ENCODE results near the gene ASB12.

DNA sequence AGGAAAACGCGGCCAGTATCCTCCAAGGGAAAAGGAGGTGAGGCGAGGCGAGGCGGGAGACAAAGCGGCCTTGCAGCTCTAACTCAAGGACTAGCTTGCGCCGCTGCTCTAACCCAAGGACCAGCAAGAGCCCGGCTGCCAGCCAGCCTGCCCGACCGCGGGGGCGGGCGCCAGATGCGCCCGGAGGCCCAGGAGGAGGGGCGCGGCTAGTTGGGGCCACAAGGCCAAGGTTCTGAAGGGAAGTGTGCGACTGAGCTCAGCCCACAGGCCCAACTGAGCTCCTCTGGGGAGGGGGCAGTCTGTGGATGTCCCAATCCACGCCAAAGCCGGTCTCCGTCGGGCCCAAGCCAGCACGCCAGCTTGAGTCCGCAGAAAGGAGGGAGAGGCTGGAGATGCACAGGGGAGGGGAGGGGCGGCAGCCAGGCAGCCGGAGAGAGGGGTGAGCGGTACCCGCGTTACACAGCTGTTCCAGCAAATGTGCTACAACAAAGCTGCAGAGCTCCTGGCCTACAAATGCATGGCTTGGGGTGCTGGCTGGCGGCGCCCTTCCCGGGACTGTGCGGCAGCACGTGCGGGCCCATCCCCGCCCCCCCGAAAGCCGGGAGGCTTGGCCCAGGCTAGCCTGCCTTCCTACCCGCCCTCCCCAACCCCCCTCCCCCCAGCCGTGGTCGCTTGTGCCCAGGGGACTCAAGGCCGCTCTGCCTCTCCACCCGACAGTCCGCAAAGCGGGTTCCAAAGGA is 25.5 kb downstream of the ASB12 start:
- TF ChIP-seq CTCF (IDR thresholded peaks at IDR 0.05) (no peak), NFIC (IDR thresholded peaks at IDR 0.05; ENCODE audit: borderline replicate concordance) (no peak), RXRA (IDR thresholded peaks at IDR 0.05; ENCODE audit: borderline replicate concordance, low read depth) (no peak), POLR2AphosphoS5 (IDR thresholded peaks at IDR 0.05; ENCODE audit: low read depth, low read length) (no peak), FOSL2 (IDR thresholded peaks at IDR 0.05; ENCODE audit: borderline replicate concordance, low read depth) (no peak), SIN3A (IDR thresholded peaks at IDR 0.05; ENCODE audit: borderline replicate concordance, low read depth, low read length) (no peak), RAD21 (IDR thresholded peaks at IDR 0.05; ENCODE audit: low read length) (no peak)
- TF ChIP-seq, protein P1, sequence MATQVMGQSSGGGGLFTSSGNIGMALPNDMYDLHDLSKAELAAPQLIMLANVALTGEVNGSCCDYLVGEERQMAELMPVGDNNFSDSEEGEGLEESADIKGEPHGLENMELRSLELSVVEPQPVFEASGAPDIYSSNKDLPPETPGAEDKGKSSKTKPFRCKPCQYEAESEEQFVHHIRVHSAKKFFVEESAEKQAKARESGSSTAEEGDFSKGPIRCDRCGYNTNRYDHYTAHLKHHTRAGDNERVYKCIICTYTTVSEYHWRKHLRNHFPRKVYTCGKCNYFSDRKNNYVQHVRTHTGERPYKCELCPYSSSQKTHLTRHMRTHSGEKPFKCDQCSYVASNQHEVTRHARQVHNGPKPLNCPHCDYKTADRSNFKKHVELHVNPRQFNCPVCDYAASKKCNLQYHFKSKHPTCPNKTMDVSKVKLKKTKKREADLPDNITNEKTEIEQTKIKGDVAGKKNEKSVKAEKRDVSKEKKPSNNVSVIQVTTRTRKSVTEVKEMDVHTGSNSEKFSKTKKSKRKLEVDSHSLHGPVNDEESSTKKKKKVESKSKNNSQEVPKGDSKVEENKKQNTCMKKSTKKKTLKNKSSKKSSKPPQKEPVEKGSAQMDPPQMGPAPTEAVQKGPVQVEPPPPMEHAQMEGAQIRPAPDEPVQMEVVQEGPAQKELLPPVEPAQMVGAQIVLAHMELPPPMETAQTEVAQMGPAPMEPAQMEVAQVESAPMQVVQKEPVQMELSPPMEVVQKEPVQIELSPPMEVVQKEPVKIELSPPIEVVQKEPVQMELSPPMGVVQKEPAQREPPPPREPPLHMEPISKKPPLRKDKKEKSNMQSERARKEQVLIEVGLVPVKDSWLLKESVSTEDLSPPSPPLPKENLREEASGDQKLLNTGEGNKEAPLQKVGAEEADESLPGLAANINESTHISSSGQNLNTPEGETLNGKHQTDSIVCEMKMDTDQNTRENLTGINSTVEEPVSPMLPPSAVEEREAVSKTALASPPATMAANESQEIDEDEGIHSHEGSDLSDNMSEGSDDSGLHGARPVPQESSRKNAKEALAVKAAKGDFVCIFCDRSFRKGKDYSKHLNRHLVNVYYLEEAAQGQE (IDR thresholded peaks at IDR 0.05; ENCODE audit: low read depth, low read length): no peak
